ENCODE data around the gene CAPN10.

The CAPN10 gene

GRCh38 chr2:240620859-240621258 is 34.3 kb downstream of the CAPN10 start:
- no peak overlapping the region for H3K27ac Mint-ChIP-seq
- H3K36me3 Mint-ChIP-seq (ENCODE audit: low read depth) = peaks cover 19% of the 10 kb centered on the region
- H3K4me1 Mint-ChIP-seq = peaks cover 11% of the 10 kb centered on the region
- no peak for TF ChIP-seq CTCF (IDR thresholded peaks at IDR 0.05; ENCODE audit: unreplicated experiment in 3 of 3)
- peaks cover 9% of the 10 kb centered on the region for H3K9me3 Mint-ChIP-seq
- H3K27me3 Mint-ChIP-seq (ENCODE audit: low read depth) = no peaks in the 10 kb centered on the region
- H3K4me3 Mint-ChIP-seq = no peak overlapping the region

GRCh38 chr2:240622060-240622411 is 35.5 kb downstream of the CAPN10 start:
- H3K9me3 Mint-ChIP-seq = peaks cover 9% of the 10 kb centered on the region
- peaks cover 5% of the 10 kb centered on the region for H3K4me1 Mint-ChIP-seq
- no peak for TF ChIP-seq CTCF (IDR thresholded peaks at IDR 0.05; ENCODE audit: unreplicated experiment in 3 of 3)
- H3K27ac Mint-ChIP-seq = peak overlapping the region in 1 of 3 experiments; percentile 38
- no peaks in the 10 kb centered on the region for H3K27me3 Mint-ChIP-seq (ENCODE audit: low read depth)
- H3K36me3 Mint-ChIP-seq (ENCODE audit: low read depth) = peaks cover 16% of the 10 kb centered on the region
- no peak overlapping the region for H3K4me3 Mint-ChIP-seq

GRCh38 chr2:240622531-240623235 is 36.1 kb downstream of the CAPN10 start:
- peaks cover 8% of the 10 kb centered on the region for H3K9me3 Mint-ChIP-seq
- no peak for TF ChIP-seq CTCF (IDR thresholded peaks at IDR 0.05; ENCODE audit: unreplicated experiment in 3 of 3)
- H3K4me3 Mint-ChIP-seq = no peak overlapping the region
- H3K36me3 Mint-ChIP-seq (ENCODE audit: low read depth) = peaks cover 14% of the 10 kb centered on the region
- peak overlapping the region in 1 of 3 experiments; percentile 38 for H3K27ac Mint-ChIP-seq
- H3K27me3 Mint-ChIP-seq (ENCODE audit: low read depth) = no peaks in the 10 kb centered on the region
- H3K4me1 Mint-ChIP-seq = peaks cover 5% of the 10 kb centered on the region

GRCh38 chr2:240623531-240624010 is 37.0 kb downstream of the CAPN10 start:
- Mint-ChIP-seq H3K36me3 (ENCODE audit: low read depth) (peaks cover 7% of the 10 kb centered on the region), H3K27ac (no peak overlapping the region), H3K4me1 (peaks cover 5% of the 10 kb centered on the region), H3K27me3 (ENCODE audit: low read depth) (no peaks in the 10 kb centered on the region), H3K4me3 (no peak overlapping the region), H3K9me3 (peaks cover 3% of the 10 kb centered on the region)
- TF ChIP-seq CTCF (IDR thresholded peaks at IDR 0.05; ENCODE audit: unreplicated experiment in 3 of 3) = no peak

- H3K4me1 Mint-ChIP-seq = peaks cover 5% of the 10 kb centered on the region
Measured at GRCh38 chr2:240624011-240624949, 37.7 kb downstream of the CAPN10 start.

More at GRCh38 chr2:240624011-240624949, 37.7 kb downstream of the CAPN10 start:
- Mint-ChIP-seq H3K27ac (no peak overlapping the region), H3K27me3 (ENCODE audit: low read depth) (no peaks in the 10 kb centered on the region), H3K36me3 (ENCODE audit: low read depth) (no peaks in the 10 kb centered on the region), H3K9me3 (no peaks in the 10 kb centered on the region), H3K4me3 (no peak overlapping the region)
- TF ChIP-seq CTCF (IDR thresholded peaks at IDR 0.05; ENCODE audit: unreplicated experiment in 3 of 3) = no peak
